ENCODE results near the gene RPL3. TPM values are rescaled to one million over a fixed set of nuclear protein-coding genes. Genes with fewer than 3 reads are reported as not detected.

Gene RPL3
- total and polyA plus RNA-seq, 2 of the 4 experiments (the other 2 are of a cell fraction): 2,871 to 3,312 TPM

DNA sequence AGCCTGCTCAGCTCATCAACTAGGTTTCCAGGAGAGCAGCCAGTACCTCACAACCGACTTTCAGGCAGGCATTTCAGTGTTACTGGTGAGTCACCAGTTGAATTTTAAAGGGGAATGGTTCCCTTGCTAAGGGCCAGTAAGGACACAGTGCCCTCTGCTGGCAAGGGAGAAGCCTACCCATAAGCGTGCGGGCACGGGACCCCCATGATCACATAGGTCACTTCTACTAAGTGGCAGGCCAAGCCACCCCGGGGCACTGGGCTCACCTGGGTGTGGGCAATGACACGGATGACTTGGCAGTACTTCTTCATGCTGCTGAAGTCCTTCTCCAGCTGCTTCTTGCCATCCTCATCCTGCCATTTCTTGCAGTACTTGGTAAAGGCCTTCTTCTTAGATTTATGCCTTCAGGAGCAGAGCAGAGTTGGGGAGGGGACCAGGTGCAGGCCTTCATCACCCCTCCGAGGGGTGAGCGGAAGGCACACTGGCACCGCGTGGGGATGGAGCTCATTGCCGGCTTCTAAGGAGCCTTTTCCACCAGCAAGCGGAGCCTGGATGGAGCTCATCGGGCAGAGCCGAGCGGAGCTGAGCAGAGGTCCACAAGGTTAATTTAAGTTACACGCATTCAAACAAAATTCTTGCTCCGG is 2.9 kb downstream of the RPL3 start:
- Histone ChIP-seq H2AK9ac (replicated peaks; ENCODE audit: low read depth, low read length, poor library complexity) (no peak overlapping the region), H3K14ac (replicated peaks; ENCODE audit: low read depth, low read length) (peak overlapping the region; percentile 23; the same call in 1 of the 2 replicates), H2BK5ac (ENCODE audit: low read depth, low read length, poor library complexity, severe bottlenecking) (peak overlapping the region; percentile 16), H3K4me2 (ENCODE audit: low read depth, low read length) (peak overlapping the region; percentile 96), H4K8ac (ENCODE audit: low read depth in 2 of 2, low read length in 2 of 2) (no peak overlapping the region), H2AK5ac (ENCODE audit: low read depth, low read length) (no peak overlapping the region), H3K9me1 (ENCODE audit: insufficient read depth, low read length) (no peaks in the 10 kb centered on the region; the same call in 1 of the 2 replicates), H3K56ac (ENCODE audit: extremely low read depth, insufficient read depth, low read length) (no peak overlapping the region), H3K27me3 (ENCODE audit: control insufficient read depth, insufficient read depth, low read length) (no peaks in the 10 kb centered on the region), H3K27ac (ENCODE audit: insufficient read depth, low read length) (peak overlapping the region; percentile 16; the same call in 1 of the 2 replicates), H3K18ac (ENCODE audit: low read depth, low read length) (no peak overlapping the region), H4K5ac (ENCODE audit: low read depth, low read length) (no peak overlapping the region), H3K23ac (ENCODE audit: low read depth, low read length) (0 out of 2 replicates have a peak overlapping the region, but pooled peaks have one; percentile 3), H3K9ac (ENCODE audit: low read depth, low read length) (peak overlapping the region; percentile 94; the same call in 1 of the 2 replicates), H2BK120ac (ENCODE audit: low read depth, low read length) (no peak overlapping the region), H4K20me1 (ENCODE audit: insufficient read depth, low read length) (peaks cover 79% of the 10 kb centered on the region), H2BK15ac (ENCODE audit: low read depth, low read length) (no peak overlapping the region), H3K9me3 (ENCODE audit: control insufficient read depth, insufficient read depth, low read length) (no peaks in the 10 kb centered on the region), H3K79me1 (ENCODE audit: low read depth in 1 of 2, low read length in 2 of 2) (peaks cover 23 to 62% of the 10 kb centered on the region in 2 experiments), H3K4me1 (ENCODE audit: control insufficient read depth, insufficient read depth, low read length) (peaks cover 21% of the 10 kb centered on the region), H3K4ac (ENCODE audit: low read depth, low read length) (0 out of 2 replicates have a peak overlapping the region, but pooled peaks have one; percentile 8), H3K4me3 (ENCODE audit: insufficient read depth, low read depth, low read length) (peak overlapping the region; percentile 46), H2AFZ (replicated peaks; ENCODE audit: low read length, poor library complexity) (no peak overlapping the region), H3K36me3 (ENCODE audit: control insufficient read depth, insufficient read depth, low read length) (peaks cover 63% of the 10 kb centered on the region), H4K91ac (ENCODE audit: insufficient read depth, low read depth, low read length) (no peak overlapping the region), H2BK20ac (ENCODE audit: low read depth, low read length) (no peak overlapping the region)
- in situ Hi-C loops (cut with MboI; ENCODE audit: low sequenced_read_pairs) (loop anchor here (10.0 kb wide), 2 partner anchors 208 to 312 kb away; partner anchors contain the start of gene ATF4), dilution Hi-C loops (cut with HindIII; ENCODE audit: low sequenced_read_pairs, unreplicated experiment) (no loop called here), intact Hi-C loops (cut with micrococcal nuclease) (loop anchor here (10.0 kb wide), 2 partner anchors 312 to 552 kb away; no protein-coding TSS in a partner anchor)
- CTCF ChIA-PET: interaction anchor here (0.7 to 1.6 kb wide), 7 partner anchors 16 to 212 kb away, joined by 3 to 6 read pairs (median 3); no protein-coding TSS in a partner anchor
- 0% methylated on average over 2 of the region's 17 CpGs; no CpG with 5 or more reads in 1 of the 2 experiments for WGBS, 2 experiments (ENCODE audit: extremely low coverage in 2 of 2, insufficient read length in 1 of 2)
- ATAC-seq (ENCODE audit: low read depth): peak; percentile 40
- POLR2A ChIA-PET (ENCODE audit: unreplicated experiment): interaction anchor here (1.0 to 1.9 kb wide), 2 partner anchors 165 to 212 kb away, joined by 3 to 4 read pairs; no protein-coding TSS in a partner anchor
- no TSS peak for BruUV-seq (replicated peaks)
- DNase-seq: peak; percentile 95
- no peak for TF ChIP-seq CEBPB (IDR thresholded peaks at IDR 0.05; ENCODE audit: low read depth, low read length)
- TF ChIP-seq RFX5 (IDR thresholded peaks at IDR 0.05; ENCODE audit: low read depth, low read length): no peak
- TF ChIP-seq CHD1 (IDR thresholded peaks at IDR 0.05; ENCODE audit: low read depth, low read length): 0 out of 2 replicates have a peak, but pooled peaks have one; percentile 30
- TF ChIP-seq, protein P1, sequence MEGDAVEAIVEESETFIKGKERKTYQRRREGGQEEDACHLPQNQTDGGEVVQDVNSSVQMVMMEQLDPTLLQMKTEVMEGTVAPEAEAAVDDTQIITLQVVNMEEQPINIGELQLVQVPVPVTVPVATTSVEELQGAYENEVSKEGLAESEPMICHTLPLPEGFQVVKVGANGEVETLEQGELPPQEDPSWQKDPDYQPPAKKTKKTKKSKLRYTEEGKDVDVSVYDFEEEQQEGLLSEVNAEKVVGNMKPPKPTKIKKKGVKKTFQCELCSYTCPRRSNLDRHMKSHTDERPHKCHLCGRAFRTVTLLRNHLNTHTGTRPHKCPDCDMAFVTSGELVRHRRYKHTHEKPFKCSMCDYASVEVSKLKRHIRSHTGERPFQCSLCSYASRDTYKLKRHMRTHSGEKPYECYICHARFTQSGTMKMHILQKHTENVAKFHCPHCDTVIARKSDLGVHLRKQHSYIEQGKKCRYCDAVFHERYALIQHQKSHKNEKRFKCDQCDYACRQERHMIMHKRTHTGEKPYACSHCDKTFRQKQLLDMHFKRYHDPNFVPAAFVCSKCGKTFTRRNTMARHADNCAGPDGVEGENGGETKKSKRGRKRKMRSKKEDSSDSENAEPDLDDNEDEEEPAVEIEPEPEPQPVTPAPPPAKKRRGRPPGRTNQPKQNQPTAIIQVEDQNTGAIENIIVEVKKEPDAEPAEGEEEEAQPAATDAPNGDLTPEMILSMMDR (conservative IDR thresholded peaks at IDR 0.05; ENCODE audit: low read depth, low read length): peak; percentile 90
- peak; percentile 57; the same call in 1 of the 2 replicates for TF ChIP-seq MAZ (IDR thresholded peaks at IDR 0.05; ENCODE audit: borderline replicate concordance, low read depth, low read length)
- TF ChIP-seq BHLHE40 (IDR thresholded peaks at IDR 0.05; ENCODE audit: low read depth, low read length): peak; percentile 93
- TF ChIP-seq, protein P2, sequence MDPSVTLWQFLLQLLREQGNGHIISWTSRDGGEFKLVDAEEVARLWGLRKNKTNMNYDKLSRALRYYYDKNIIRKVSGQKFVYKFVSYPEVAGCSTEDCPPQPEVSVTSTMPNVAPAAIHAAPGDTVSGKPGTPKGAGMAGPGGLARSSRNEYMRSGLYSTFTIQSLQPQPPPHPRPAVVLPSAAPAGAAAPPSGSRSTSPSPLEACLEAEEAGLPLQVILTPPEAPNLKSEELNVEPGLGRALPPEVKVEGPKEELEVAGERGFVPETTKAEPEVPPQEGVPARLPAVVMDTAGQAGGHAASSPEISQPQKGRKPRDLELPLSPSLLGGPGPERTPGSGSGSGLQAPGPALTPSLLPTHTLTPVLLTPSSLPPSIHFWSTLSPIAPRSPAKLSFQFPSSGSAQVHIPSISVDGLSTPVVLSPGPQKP (IDR thresholded peaks at IDR 0.05; ENCODE audit: borderline replicate concordance, low read depth, low read length): no peak
- peak; percentile 68 for TF ChIP-seq SMC3 (IDR thresholded peaks at IDR 0.05; ENCODE audit: low read depth, low read length)
- no peak for TF ChIP-seq RCOR1 (IDR thresholded peaks at IDR 0.05; ENCODE audit: insufficient replicate concordance, low read length)
- peak; percentile 39; the same call in 1 of the 2 replicates for TF ChIP-seq MAFK (IDR thresholded peaks at IDR 0.05; ENCODE audit: low read depth, low read length)
- no peak for TF ChIP-seq NFE2L2 (IDR thresholded peaks at IDR 0.05; ENCODE audit: low read depth, low read length)
- TF ChIP-seq FOS (IDR thresholded peaks at IDR 0.05; ENCODE audit: low read depth, low read length): peak; percentile 78
- peak; percentile 41; the same call in 1 of the 2 replicates for TF ChIP-seq POLR2A (IDR thresholded peaks at IDR 0.05; ENCODE audit: low read depth, low read length)
- 0 out of 2 replicates have a peak, but pooled peaks have one; percentile 27 for TF ChIP-seq MXI1 (IDR thresholded peaks at IDR 0.05; ENCODE audit: borderline replicate concordance, low read depth, low read length)
- peak; percentile 78 for TF ChIP-seq RAD21 (IDR thresholded peaks at IDR 0.05; ENCODE audit: low read length)

All from IMR-90 (cell line).